Measurements from ENCODE around the gene NPAS2. TPM values are rescaled to one million over a fixed set of nuclear protein-coding genes. Genes with fewer than 3 reads are reported as not detected.

The NPAS2 gene
- total RNA-seq, 4 donors from 2014 or later: 4.7 to 131 (median 11.2) TPM

DNA sequence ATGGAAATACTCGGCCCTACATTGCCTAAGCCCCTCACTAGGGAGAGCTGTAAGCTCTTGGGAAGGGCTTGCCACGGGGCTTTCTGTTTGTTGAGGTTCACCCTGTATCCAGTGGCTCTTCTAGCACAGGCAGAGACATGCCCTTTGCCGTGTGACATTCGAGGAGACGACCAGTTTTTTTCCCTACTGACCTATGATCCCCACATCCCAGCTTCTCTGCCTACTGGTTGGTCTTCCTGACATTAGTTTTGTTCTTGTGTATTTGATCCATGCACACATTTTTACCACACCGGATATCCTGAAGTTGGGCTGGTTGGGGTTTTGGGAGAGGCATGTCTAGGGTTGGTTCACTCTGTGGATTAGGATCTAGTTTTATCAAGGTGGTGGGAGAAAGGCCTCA lies 69.3 kb downstream of the NPAS2 start:
- no peak for TF ChIP-seq CTCF (IDR thresholded peaks at IDR 0.05; ENCODE audit: low read depth)

DNA sequence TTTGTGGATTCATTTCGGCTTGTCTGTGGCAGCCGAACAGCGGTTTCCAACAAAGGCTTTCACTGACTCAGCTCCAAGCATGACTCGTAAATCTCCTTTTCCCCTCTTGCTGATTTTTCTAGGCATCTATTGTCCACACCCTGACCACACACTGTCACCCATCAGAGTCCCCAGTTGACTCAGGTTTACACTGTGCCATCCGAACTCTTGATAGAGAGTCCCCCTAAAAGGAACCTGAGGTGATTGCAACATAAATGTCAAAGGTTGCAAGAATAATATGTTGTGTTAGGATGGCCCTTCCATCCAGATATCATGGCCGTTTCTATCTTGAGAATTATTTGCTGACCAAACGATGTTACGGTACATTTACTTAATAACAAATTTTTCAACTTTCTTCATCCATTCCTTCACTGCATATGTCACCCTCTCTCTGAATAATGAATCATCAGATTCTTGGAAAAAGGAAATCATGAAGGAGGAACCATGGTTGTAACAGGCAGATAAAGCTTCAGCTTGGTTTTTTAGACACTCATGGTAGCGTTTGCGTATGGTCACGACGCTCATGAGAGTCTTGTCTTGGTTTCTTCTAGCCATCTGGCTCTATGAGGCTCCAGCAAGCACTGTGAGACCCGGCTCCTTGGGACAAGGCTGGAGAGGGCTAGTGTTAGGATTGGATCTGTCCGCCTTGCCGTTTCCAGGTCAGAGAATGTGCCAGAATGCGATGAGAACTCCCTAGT lies 72.1 kb downstream of the NPAS2 start:
- no peak for TF ChIP-seq CTCF (IDR thresholded peaks at IDR 0.05; ENCODE audit: low read depth)

DNA sequence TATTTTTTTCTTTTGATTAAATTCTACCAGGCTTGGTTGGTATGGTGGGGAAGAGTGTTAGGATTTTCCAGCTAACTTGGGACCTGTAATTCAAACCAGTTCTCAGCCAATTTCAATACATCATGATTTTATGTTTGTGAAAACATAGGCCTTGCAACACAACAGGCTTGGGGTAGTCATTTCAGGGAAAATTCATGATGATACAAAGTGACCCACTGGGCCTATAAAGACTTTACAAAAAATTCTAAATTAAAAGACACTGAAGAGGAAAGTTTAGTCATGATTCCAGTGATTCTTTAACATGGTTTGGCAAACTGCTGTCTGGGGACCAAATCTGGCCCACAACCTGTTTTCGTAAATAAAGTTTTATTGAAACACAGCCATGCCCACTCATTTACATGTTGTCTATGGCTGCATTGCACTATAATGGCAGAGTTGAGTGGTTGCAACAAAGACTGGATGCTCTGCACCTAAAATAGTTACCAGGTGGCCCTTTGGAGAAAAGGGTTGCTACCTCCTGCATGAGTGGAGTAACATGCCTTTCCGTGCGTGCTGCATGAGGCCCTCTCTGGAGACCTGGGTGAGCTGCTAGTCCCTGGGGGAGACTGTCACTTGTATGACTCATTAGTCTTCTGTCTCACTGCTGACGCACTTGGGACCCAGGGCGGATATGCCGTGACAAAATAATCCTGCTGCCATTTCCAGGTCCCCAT lies 73.6 kb downstream of the NPAS2 start:
- TF ChIP-seq CTCF (IDR thresholded peaks at IDR 0.05; ENCODE audit: low read depth): no peak

GRCh38 chr2:100894105-100894795 lies 74.3 kb downstream of the NPAS2 start:
- TF ChIP-seq CTCF (IDR thresholded peaks at IDR 0.05; ENCODE audit: low read depth): no peak

DNA sequence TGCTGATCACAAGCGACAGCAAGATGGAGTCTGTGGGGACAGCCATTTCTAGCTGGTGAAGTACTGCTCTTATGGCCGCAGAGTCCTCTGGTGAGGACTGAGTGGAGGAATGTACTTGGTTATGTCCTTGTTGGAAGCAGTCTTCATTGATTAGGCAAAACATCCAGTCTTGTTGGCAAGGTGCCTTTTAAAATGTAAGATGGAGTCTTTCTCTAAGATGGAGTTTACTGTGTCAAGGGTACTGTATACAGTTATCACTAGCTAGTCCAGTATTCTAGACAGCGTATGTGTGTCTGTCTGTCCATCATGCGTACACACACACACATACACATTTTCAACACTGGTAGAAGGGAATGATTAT lies 74.8 kb downstream of the NPAS2 start:
- TF ChIP-seq CTCF (IDR thresholded peaks at IDR 0.05; ENCODE audit: low read depth): no peak

- TF ChIP-seq CTCF (IDR thresholded peaks at IDR 0.05; ENCODE audit: low read depth): no peak
Measured at GRCh38 chr2:100895402-100895801, 75.5 kb downstream of the NPAS2 start.
